H1 (cell line): Measurements from ENCODE around the gene NET1. TPM values are rescaled to one million over a fixed set of nuclear protein-coding genes. Genes with fewer than 3 reads are reported as not detected.

Source experiments
- BACH1 ChIP-seq: IDR thresholded peaks from 2 replicates; pipeline ENCODE4 v1.6.1; 2012; ENCODE audit warnings: low read length, improper control_type of control experiment
- CEBPB ChIP-seq: IDR thresholded peaks from 2 replicates; pipeline ENCODE4 v1.6.1; 2012; ENCODE audit warnings: low read depth, low read length
- CREB1 ChIP-seq: IDR thresholded peaks from 2 replicates; pipeline ENCODE4 v1.6.1; 2012; ENCODE audit warnings: inconsistent platforms
- EGR1 ChIP-seq: IDR thresholded peaks from 2 replicates; pipeline ENCODE4 v1.6.1; 2011; ENCODE audit warnings: low read depth, low read length, borderline replicate concordance
- JUND ChIP-seq: IDR thresholded peaks from 2 replicates; pipeline ENCODE4 v1.6.1; 2011; ENCODE audit warnings: mild to moderate bottlenecking, improper control_type of control experiment, low read length
- MAX ChIP-seq: IDR thresholded peaks from 2 replicates; pipeline ENCODE4 v1.6.1; 2012; ENCODE audit warnings: inconsistent platforms
- NRF1 ChIP-seq: IDR thresholded peaks from 2 replicates; pipeline ENCODE4 v1.6.1; 2011; ENCODE audit warnings: mild to moderate bottlenecking, low read depth, low read length, improper control_type of control experiment
- RNF2 ChIP-seq: fragments of 200-900, 300-1000 bp; sonication (generic); IDR thresholded peaks from 2 replicates; pipeline ENCODE4 v1.7.1; 2016; ENCODE audit warnings: borderline replicate concordance, low read depth, mild to moderate bottlenecking, antibody characterized with exemption, low read length; ENCODE audit not compliant: poor library complexity, severe bottlenecking; ENCODE audit errors: missing control alignments
- TAF1 ChIP-seq: IDR thresholded peaks from 2 replicates; pipeline ENCODE4 v1.6.1; 2011; ENCODE audit warnings: mild to moderate bottlenecking, low read depth, low read length
- polyA plus RNA-seq, 7 experiments: library from polyadenylated mRNA; depleted of rRNA in 3 of 7; stranded (reverse) in 5 of 7; unstranded in 2 of 7; fragments of >200 nt in 5 of 7; fragments of 200-250 nt in 2 of 7; gene quantifications; 1 replicate in 5 of 7; 2 replicates in 1 of 7; 4 replicates in 1 of 7; pipeline versions ENCODE4 v1.2.1 to v1.2.3, GENCODE V29; 2011 to 2013; ENCODE audit warnings: missing spikeins in 2 of 7, mixed read lengths in 2 of 7
- total RNA-seq: library from RNA; stranded (reverse); fragmentation: NEBNext Ultra II Directional; extraction: Animal tissue kit (Norgen Biotek cat#: 25700); gene quantifications from 2 replicates; pipeline ENCODE4 v1.2.1, GENCODE V29; 2021

Gene NET1
- total and polyA plus RNA-seq, 2 of the 8 experiments (the other 6 are each of a cell fraction or from before 2014, with no cell fraction given) = 21.5 to 117 TPM

DNA sequence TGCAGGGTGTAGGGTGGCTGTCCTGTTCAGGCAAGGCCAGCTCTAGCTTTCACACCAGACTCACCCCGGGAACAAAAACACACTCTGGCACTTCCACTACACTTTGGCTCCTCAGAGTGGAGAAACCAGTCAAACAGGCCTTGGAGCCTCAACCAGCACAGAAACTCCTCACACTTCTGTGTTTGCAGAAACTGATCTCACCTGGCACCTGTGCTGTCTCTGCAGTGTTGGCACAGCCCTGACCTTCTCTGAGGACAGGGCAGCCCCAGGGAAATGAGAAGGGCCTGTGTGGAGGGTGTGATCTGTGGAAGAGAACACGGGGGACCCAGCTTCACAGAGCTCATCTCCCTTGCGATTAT, 91.1 kb downstream of the NET1 start (continued):
- TF ChIP-seq BACH1 = no peak
- TF ChIP-seq RNF2 = no peak
- no peak for TF ChIP-seq EGR1
- TF ChIP-seq MAX = no peak
- no peak for TF ChIP-seq CEBPB
- no peak for TF ChIP-seq TAF1
- no peak for TF ChIP-seq NRF1
- no peak for TF ChIP-seq JUND
- TF ChIP-seq CREB1 = no peak
